ENCODE measurements around the gene STMP1. TPM values are rescaled to one million over a fixed set of nuclear protein-coding genes. Genes with fewer than 3 reads are reported as not detected.

The STMP1 gene
- total RNA-seq, 4 donors from 2014 or later = 7.7 to 19.9 (median 11.8) TPM

- no peak for TF ChIP-seq POLR2A (IDR thresholded peaks at IDR 0.05)
- TF ChIP-seq CTCF (IDR thresholded peaks at IDR 0.05 in 4 of 5, conservative IDR thresholded peaks at IDR 0.05 in 1 of 5) = no peak
- no peaks in the 10 kb centered on the region for H3K27me3 ChIP-seq
- ATAC-seq (no peak), DNase-seq (no peak)
- H3K36me3 ChIP-seq = no peaks in the 10 kb centered on the region
- H3K4me3 ChIP-seq = no peak overlapping the region
- in situ Hi-C loops (cut with MboI; ENCODE audit: low sequenced_read_pairs in 4 of 4) (no loop called here), intact Hi-C loops (cut with DNase I; ENCODE audit: low total_unique reads) (no loop called here)
- no peaks in the 10 kb centered on the region for H3K9me3 ChIP-seq
- H3K4me1 ChIP-seq = no peaks in the 10 kb centered on the region
- no peak overlapping the region for H3K27ac ChIP-seq
Observed at GRCh38 chr7:135714534-135715009, 52.3 kb downstream of the STMP1 start.

GRCh38 chr7:135715055-135715522, 52.8 kb downstream of the STMP1 start:
- in situ Hi-C loops (cut with MboI; ENCODE audit: low sequenced_read_pairs in 4 of 4) = no loop called here
- Histone ChIP-seq H3K36me3 (no peaks in the 10 kb centered on the region), H3K4me1 (no peaks in the 10 kb centered on the region), H3K9me3 (no peaks in the 10 kb centered on the region), H3K27me3 (no peaks in the 10 kb centered on the region), H3K4me3 (no peak overlapping the region), H3K27ac (no peak overlapping the region)
- TF ChIP-seq POLR2A (IDR thresholded peaks at IDR 0.05) = no peak
- no peak for TF ChIP-seq CTCF (IDR thresholded peaks at IDR 0.05 in 4 of 5, conservative IDR thresholded peaks at IDR 0.05 in 1 of 5)
- no peak for ATAC-seq
- no peak for DNase-seq
- intact Hi-C loops (cut with DNase I; ENCODE audit: low total_unique reads) = no loop called here

GRCh38 chr7:135715673-135716072, 53.4 kb downstream of the STMP1 start:
- ATAC-seq = no peak

GRCh38 chr7:135716677-135717238, 54.4 kb downstream of the STMP1 start:
- H3K4me1 ChIP-seq = no peaks in the 10 kb centered on the region
- no peaks in the 10 kb centered on the region for H3K9me3 ChIP-seq
- in situ Hi-C loops (cut with MboI; ENCODE audit: low sequenced_read_pairs in 4 of 4) = no loop called here
- intact Hi-C loops (cut with DNase I; ENCODE audit: low total_unique reads) = no loop called here
- no peak overlapping the region for H3K4me3 ChIP-seq
- TF ChIP-seq POLR2A (IDR thresholded peaks at IDR 0.05) (no peak), CTCF (IDR thresholded peaks at IDR 0.05 in 4 of 5, conservative IDR thresholded peaks at IDR 0.05 in 1 of 5) (no peak)
- DNase-seq (no peak), ATAC-seq (no peak)
- H3K27ac ChIP-seq = no peak overlapping the region
- no peaks in the 10 kb centered on the region for H3K36me3 ChIP-seq
- no peaks in the 10 kb centered on the region for H3K27me3 ChIP-seq

More at GRCh38 chr7:135715673-135716072, 53.4 kb downstream of the STMP1 start:
- no peaks in the 10 kb centered on the region for H3K4me1 ChIP-seq
- in situ Hi-C loops (cut with MboI; ENCODE audit: low sequenced_read_pairs in 4 of 4) (no loop called here), intact Hi-C loops (cut with DNase I; ENCODE audit: low total_unique reads) (no loop called here)
- H3K27me3 ChIP-seq = no peaks in the 10 kb centered on the region
- TF ChIP-seq CTCF (IDR thresholded peaks at IDR 0.05 in 4 of 5, conservative IDR thresholded peaks at IDR 0.05 in 1 of 5) = no peak
- no peak for TF ChIP-seq POLR2A (IDR thresholded peaks at IDR 0.05)
- no peaks in the 10 kb centered on the region for H3K36me3 ChIP-seq
- H3K27ac ChIP-seq = no peak overlapping the region
- no peaks in the 10 kb centered on the region for H3K9me3 ChIP-seq
- no peak overlapping the region for H3K4me3 ChIP-seq
- no peak for DNase-seq

- in situ Hi-C loops (cut with MboI; ENCODE audit: low sequenced_read_pairs in 4 of 4) (no loop called here), intact Hi-C loops (cut with DNase I; ENCODE audit: low total_unique reads) (no loop called here)
Observed at GRCh38 chr7:135717693-135718092, 55.4 kb downstream of the STMP1 start.

More at GRCh38 chr7:135717693-135718092, 55.4 kb downstream of the STMP1 start:
- TF ChIP-seq POLR2A (IDR thresholded peaks at IDR 0.05) = no peak
- TF ChIP-seq CTCF (IDR thresholded peaks at IDR 0.05 in 4 of 5, conservative IDR thresholded peaks at IDR 0.05 in 1 of 5) = no peak
- Histone ChIP-seq H3K36me3 (no peaks in the 10 kb centered on the region), H3K9me3 (no peaks in the 10 kb centered on the region), H3K27me3 (no peaks in the 10 kb centered on the region), H3K4me1 (no peaks in the 10 kb centered on the region), H3K4me3 (no peak overlapping the region), H3K27ac (no peak overlapping the region)
- DNase-seq (no peak), ATAC-seq (no peak)
